NCI-H524 (cell line): Measurements from ENCODE around the gene YARS2.
"Not testable (repeated sequence)": the region's sequence is repeated elsewhere in the genome, so short reads cannot be mapped to it uniquely, and the experiment has no call there.

Experiments used
- DNase-seq, 2 experiments: peaks; one replicate each; lab custom pipeline; 2025; lab: John Stamatoyannopoulos, UW

The YARS2 gene

GRCh38 chr12:32743264-32743663, 12.4 kb downstream of the YARS2 start:
- DNase-seq = no peak

GRCh38 chr12:32742133-32742532, 13.6 kb downstream of the YARS2 start:
- no peak for DNase-seq

- no peak for DNase-seq
Observed at GRCh38 chr12:32739279-32739678, 16.4 kb downstream of the YARS2 start.

GRCh38 chr12:32737715-32738114, 18.0 kb downstream of the YARS2 start:
- DNase-seq = no peak

GRCh38 chr12:32736445-32736844, 19.3 kb downstream of the YARS2 start:
- DNase-seq = no peak

GRCh38 chr12:32734952-32735351, 20.7 kb downstream of the YARS2 start:
- DNase-seq = peak in 1 of 2 experiments; percentile 16

- DNase-seq = no peak
Observed at GRCh38 chr12:32727237-32727636, 28.5 kb downstream of the YARS2 start.

GRCh38 chr12:32726286-32726685, 29.4 kb downstream of the YARS2 start:
- no peak for DNase-seq

GRCh38 chr12:32725308-32725707, 30.4 kb downstream of the YARS2 start:
- DNase-seq = not testable (repeated sequence)

GRCh38 chr12:32718926-32719325, 36.8 kb downstream of the YARS2 start:
- no peak for DNase-seq

- no peak for DNase-seq
Observed at GRCh38 chr12:32714772-32715171, 40.9 kb downstream of the YARS2 start.

GRCh38 chr12:32708926-32709325, 46.8 kb downstream of the YARS2 start:
- DNase-seq = no peak

GRCh38 chr12:32706335-32707024, 49.2 kb downstream of the YARS2 start:
- DNase-seq = no peak

GRCh38 chr12:32705783-32706182, 49.9 kb downstream of the YARS2 start:
- no peak for DNase-seq

- no peak for DNase-seq
Observed at GRCh38 chr12:32702946-32703345, 52.8 kb downstream of the YARS2 start.

- no peak for DNase-seq
Observed at GRCh38 chr12:32702473-32702872, 53.2 kb downstream of the YARS2 start.

- DNase-seq = not testable (repeated sequence)
Observed at GRCh38 chr12:32699437-32699836, 56.3 kb downstream of the YARS2 start.

- peak; percentile 89 to 92 for DNase-seq
Observed at GRCh38 chr12:32698285-32698684, 57.4 kb downstream of the YARS2 start.

- no peak for DNase-seq
Observed at GRCh38 chr12:32697445-32697844, 58.3 kb downstream of the YARS2 start.
